CD4-positive, alpha-beta T cell treated with Interleukin-1 beta for 1 hour (primary cell): ENCODE measurements around the gene ATP9A.
"Not testable (repeated sequence)": the region's sequence is repeated elsewhere in the genome, so short reads cannot be mapped to it uniquely, and the experiment has no call there.

Experiments used
- DNase-seq, 2 donors: peaks; one replicate each; pipeline ENCODE4 v3.0.0-alpha.2; 2020 to 2022

Gene ATP9A

DNA sequence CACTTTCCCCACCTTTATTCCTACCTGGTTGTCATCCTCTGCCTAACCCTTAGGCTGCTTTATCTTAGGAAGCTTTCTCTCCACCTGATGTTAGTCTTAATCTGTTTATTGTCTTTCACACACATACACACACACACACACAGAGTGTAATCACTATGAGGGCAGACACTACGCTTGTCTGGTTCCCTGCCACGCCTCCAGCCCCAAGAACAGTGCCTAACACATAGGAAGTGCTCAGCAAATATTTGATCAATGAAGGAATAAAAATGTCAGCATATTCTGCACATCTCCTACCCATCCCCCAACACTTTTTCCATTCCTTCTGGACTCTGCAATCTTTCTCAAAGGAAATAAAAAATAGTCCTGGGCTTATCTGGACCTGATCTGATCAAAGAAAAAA is 174.6 kb downstream of the ATP9A start:
- no peak for DNase-seq

DNA sequence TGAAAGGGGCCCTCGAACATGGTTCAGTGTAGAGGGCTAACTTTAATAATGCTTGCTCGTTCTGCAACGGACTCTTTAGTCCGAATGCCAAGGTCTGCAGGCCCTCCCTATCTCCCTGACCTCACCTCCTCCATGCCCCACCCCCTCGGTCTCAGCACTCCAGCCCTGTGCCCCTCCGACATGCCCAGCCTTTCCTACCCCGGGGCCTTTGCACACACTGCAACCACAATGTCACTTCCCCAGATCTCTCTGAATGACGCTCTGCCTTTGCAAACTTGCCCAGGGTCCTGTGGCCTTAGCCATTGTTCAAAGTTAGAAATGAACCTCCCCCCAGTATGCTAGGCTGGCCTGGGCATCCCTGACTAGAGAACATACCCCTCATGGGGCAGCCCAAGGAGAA is 175.6 kb downstream of the ATP9A start:
- no peak for DNase-seq

DNA sequence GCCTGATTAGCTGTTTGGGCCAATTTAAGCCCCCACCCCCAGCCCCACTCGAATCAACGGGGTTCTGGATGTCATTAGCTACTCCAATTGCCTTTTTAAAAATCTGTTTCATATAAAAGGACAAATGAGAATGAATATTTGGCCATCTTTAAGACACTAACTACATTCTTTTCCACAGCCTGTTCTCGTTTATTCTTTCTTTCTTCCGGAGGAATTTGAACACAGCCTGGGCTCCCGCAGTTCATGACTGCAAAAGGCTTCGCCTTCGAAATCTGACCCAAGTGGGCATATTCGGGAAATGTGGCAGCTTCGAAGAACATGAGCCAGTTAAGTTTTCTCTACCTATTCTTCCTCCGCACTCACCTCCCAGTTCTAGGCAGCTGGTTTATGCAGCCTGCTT is 176.3 kb downstream of the ATP9A start:
- no peak for DNase-seq

DNA sequence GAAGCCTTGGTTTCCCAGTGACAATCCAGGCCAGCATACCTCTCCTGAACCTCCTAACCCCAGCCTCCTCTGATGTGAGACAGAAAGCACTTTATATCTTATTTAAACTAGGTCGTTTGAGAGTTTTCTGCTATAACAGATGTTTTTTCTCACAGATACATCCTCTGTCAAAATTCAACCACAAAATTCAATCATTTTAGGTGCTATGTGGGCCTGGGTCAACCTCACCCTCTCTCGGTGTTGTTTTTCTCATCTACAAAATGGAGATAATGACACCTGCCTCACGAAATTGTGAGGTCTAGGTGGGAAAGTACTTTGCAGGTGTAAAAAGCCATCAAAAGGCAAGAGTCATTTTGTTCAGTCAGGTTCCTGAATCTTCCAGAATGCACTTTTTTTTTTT is 179.4 kb downstream of the ATP9A start:
- no peak for DNase-seq

DNA sequence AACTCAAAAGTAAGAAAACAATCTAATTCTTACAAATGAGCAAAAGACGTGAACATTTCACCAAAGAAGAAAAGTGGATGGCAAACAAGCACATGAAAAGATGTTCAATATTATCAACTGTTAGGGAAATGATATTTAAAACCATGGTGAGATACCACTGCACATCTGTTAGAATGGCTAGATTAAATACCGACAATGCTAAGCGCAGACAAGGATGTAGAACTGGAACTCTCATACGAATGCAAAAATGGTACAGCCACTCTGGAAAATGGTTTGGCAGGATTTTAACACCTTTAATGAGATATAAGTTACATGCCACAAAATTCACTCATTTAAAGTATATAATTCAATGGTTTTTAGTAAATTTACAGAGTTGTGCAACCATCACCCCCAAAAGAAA is 181.0 kb downstream of the ATP9A start:
- DNase-seq: no peak

DNA sequence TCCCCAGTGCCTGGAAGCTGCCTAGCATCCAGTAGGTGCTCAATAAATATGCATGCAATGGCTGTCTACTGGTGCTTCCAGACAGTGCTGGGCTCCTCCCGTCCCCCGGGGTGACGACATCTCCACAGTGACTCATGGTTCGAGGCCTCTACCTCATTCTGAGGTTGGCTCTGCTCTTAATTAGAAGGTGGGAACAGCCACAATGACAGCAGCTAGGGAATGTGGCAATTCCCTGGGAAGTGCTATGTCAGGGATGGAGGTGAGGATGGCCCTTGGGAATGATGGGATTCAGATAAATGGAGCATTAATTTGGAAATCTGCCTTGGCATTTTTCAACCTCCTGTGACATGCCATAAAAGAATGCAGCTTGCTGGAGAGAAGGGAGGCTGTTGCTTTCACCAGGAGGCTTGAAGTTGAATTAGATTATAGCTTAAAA is 182.2 kb downstream of the ATP9A start:
- DNase-seq: no peak

DNA sequence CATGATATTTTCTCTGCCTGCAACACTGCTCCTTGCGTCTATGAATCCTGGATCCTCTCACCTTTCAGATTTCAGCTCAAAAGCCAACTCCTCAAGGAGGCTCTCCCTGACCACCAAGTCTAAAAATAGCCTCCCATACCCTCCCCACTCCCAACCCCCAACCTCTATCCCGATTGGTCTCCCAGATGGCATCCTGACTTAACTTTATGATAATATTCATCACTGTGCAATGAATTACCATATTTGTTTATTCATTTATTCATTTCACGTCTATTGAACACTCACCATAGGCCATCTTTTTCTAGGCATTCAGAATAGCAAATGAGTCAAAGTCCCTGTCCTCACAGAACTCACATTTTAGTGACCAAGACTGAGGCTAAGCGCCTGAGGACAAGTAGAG is 183.0 kb downstream of the ATP9A start:
- no peak for DNase-seq

DNA sequence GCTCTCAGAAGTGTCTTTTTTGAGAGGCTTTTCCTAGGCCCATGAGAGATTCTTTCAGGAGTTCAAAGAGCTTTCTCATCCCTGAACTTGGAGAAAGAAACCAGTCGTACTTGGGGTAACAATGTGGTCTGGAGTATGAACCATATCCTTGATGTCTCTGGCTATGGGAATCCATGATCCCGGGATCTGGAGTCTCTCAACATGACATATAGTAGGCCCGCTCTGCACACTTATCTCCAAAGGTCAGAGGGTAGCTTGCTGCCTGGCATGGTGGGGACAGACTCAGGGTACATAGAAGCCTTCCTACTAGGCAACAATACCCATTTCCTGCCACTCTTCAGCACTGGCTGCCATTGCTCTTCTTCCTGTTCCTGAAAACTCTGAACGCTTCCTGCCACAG is 183.5 kb downstream of the ATP9A start:
- DNase-seq: no peak

DNA sequence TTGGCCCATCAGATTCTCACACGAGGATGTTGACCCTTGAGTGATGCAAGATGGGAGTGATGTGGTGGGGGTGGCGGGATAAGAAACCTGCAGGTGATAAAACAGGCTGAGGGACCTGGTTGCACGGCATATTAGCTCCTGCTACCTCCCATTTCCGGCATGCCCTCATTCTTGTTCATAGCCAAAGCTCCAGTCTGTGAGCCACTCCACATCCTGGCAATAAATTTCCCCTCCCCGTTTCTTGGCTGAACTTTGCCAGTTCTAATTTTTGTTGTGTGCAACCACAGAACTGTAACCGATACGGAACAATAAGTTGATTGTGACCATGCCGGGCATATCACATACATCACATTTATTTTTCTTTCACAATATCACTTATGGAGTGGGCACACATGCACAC is 184.1 kb downstream of the ATP9A start:
- no peak for DNase-seq

DNA sequence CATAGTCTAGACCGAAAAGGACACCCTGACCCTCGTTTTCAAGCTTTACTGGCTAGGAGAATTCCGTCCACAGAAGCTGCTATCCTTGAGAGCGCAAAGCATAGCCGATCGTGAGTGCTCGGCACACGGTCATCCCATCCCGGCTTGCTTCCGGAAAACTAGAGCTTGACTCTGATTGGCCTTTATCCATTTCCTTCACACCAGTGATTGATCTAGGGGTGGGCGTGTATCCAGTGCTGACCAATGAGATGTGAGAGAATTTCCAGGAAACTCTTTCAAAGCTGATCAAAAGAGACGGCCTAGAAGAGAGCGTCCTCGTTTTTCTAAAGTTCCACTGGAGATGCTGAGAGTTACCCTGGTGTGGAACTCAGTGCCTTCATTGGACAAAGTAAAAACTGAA is 184.7 kb downstream of the ATP9A start:
- DNase-seq: no peak

DNA sequence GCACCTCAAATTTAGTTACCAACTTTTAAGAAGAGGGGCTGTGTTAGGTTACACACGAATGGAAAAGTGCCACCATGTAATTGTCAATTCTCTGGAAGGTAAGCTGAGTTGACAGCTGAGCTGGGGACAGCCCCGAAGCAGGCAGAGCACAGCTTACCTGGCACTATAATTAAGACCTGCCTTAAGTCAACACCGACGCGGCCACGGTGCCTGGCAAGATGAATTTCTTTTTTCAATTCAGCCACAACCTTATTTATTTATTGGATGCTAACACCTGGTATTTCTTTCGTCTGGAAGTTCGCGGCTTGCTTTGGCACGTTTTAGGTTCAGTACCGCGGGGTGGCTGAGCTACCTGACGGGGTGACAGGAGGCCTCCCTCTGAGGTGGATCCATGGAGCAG is 185.1 kb downstream of the ATP9A start:
- no peak for DNase-seq

DNA sequence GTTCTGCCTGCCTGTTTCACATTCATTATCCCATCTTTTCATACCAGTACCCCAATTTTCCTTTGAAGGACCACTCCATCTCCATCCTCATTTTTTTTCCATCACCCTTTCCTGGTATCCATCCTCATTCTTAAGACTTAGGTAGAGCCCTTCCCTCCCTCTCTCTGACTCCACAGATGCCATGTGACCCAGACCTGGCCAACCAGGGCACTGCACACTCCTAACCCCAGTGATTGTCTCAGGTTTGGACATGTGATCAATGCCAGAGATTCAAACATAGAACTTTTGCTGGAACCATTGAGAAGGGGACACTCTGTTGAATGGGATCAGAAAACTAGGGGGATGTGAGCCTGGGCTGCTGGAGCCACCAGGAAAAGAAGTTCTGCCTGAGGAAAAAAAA is 186.6 kb downstream of the ATP9A start:
- no peak for DNase-seq

DNA sequence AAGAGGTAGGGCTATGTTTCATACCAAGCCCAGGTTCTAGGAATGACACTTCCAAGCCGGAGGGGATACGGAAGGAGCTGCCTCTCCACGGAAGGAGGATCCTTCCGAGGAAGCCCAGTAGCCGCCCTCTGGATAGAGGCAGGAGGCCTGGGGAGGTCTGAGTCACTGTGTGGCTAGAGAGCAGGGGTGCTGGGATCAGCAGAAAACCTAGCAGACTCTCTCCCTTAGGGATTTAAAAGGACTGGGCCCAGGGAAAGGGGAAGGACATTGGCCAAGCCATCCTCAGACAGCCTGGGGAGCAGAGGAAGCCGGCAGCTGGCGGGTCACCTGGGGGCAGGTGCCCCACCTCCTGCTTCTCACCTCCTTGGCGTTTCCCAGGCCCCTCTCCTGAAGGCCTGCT is 189.1 kb downstream of the ATP9A start:
- no peak for DNase-seq

DNA sequence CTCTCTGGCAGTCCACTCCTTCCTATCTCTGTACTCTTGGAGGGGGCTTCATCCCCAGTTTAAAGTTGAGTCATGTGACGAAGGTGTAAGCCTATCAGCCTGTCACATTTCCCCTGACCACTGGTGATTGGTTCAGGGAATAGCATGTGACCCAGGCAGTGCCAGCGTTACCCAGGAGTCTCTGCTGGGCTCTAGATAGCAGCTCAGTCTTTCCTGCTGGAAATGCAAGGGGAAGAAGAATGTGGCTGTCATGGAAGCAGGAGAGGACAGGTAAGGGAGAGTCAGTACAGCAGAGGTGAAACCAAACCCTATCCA is 190.1 kb downstream of the ATP9A start:
- DNase-seq: no peak

DNA sequence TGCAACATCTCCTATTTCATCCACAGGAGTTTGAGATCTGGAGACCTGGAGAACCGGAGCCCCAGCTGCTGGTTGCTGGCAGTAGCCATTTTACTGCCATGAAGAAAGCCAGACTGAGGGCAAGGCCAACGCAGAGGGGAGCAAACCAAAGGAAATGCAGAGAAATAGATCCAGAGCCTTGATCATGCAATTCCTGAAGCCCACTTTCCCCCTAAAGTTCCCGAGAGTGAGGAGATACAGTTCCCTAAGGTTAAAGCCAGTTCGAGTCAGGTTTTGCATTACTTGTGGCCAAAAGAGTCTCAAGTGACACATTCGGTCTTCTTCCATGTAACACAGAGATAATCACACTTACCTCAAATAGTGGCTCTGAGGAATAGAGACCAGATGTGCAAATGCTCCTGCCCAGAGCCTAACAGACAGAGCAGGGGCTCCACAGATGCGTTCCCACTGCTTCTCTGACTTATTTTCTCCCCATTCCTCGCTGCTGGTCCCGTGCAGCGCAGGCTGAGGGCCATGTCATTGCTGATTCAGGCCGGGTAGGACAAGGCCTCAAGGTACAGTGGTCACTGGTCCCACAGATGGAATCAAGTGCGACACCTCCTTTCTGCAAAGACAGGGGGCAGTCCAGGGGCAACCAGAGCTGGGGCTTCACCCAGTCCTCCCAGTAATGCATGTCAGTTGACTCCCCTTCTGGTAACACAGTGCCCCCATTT is 190.6 kb downstream of the ATP9A start:
- DNase-seq: no peak

DNA sequence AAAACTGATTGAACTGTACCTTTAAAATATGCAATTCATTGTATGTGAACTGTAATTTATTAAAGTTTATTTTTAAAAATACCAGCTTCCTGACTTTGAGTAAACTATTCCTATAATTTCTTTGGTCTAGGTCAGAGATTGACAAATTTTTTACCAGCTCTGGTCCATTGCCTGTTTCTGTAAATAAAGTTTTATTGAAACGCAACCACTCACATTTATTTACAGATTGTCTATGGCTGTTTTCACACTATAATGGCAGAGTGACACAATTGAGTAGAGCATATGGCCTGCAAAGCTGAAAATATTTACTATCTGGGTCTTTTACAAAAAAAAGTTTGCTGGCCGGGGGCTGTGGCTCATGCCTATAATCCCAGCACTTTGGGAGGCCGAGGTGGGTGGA is 192.7 kb downstream of the ATP9A start:
- no peak for DNase-seq

DNA sequence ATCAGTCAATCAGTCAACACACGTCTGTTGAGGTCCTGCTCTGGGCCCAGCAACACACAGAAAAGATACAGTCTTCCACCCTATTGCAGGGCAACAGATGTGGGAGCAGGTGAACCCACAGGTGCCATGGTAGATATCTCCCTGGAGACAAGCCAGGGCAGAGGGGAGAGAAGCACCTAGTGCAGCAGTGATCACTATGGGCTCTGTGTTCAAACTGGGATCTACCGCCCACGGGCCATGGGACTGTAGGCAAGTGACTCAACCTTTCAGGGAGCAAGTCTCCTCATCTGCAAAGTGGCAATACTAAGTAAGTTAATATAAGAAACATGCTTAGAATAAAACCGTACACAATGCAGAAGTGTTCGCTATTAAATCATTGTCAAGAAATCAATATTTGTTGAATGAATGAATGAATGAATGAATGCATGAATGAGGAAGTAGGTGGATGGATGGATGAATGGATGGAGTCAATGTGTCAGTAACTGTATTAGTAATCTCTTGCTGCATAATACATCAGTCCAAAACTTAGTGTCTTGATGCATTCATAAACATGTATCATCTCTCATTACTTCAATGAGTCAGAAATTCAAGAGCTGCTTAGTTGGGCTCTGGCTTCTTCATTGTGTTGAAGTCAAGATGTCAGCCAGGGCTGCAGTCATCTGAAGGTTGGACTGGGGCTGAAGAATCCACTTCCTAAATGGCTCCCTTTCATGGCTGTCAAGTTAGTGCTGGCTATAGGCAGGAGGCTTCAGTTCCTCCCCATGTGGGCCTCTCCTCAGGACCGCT is 193.7 kb downstream of the ATP9A start:
- DNase-seq: no peak

DNA sequence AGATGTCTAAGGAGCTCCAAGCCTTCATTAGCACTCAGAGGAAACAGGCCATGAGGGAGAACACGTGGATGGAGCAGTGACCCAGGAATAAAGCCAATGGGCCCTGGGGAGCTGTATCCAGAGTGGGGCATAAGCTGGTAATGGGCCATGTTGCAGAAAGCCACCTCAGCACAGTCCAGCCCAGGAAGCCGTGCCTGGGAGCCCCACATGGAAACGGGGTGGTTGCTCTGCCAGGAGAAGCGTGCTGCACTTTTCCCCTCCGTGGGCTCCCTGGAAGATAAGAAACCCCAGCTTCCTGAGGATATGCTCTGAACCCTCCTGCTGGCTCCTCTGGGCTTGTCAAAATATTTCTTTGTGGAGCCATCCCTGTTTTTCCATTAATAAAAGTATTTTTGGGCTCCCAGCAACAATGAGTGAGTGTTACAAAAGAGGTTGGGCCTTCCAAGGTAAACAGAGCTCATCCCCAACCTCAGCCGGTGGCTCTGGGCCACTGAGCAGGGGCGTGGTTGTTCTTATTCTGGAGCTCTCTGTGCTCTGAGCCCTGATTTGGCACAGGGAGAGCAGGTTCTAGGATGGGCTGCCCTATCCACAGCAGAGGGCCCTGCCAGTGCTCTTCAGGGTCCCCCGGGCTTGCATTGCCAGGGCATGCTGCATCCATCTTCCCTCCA is 194.5 kb downstream of the ATP9A start:
- DNase-seq: no peak

DNA sequence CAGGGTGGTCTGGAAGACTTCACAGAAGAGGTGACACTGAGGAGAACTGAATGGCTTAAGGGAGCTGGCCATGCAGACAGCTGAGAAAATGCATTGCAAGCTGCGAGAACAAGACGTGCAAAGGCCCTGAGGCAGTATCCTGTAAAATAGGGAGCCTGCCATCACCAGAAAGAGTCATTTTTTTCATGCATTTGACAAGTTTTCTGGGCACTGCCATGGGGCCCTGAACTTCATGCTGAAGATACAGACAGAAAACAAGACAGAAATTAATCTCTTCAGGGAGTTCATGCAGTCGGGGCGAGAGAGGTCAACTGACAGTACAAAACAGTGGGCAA is 196.8 kb downstream of the ATP9A start:
- DNase-seq: no peak

DNA sequence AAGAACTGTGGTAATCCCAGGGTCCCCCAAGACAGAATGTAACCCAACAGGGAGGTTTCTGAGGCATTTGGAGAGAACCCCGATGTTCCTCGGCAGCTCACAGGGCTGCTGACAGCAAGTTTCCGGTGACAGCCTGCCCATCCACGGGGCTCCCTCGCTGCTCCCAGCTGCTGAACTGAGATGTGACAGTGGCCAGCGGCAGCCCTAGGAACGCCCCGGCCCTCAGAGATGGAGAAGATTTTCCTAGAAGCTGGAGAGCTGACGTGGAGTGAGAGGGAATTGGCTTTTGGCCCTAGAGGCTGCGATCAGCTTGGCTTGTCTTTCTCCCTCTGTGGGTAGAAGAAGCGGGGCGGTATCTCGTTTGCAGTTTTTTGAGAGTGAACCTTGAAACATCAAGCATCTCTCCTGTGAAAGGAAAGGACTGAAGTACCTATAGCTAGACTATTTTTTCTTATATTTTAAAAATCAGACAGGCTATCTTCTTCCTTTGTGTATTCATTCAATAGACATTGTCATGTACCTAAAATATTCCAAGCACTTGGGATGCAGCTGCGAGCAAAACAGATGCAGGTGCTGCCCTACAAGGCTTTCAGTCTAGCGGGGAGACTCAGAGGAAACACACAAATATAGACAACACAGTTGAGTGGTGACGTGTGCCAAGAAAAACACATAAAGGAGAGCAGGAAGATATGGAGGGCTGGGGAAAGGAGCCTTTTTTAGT is 197.3 kb downstream of the ATP9A start:
- DNase-seq: no peak

DNA sequence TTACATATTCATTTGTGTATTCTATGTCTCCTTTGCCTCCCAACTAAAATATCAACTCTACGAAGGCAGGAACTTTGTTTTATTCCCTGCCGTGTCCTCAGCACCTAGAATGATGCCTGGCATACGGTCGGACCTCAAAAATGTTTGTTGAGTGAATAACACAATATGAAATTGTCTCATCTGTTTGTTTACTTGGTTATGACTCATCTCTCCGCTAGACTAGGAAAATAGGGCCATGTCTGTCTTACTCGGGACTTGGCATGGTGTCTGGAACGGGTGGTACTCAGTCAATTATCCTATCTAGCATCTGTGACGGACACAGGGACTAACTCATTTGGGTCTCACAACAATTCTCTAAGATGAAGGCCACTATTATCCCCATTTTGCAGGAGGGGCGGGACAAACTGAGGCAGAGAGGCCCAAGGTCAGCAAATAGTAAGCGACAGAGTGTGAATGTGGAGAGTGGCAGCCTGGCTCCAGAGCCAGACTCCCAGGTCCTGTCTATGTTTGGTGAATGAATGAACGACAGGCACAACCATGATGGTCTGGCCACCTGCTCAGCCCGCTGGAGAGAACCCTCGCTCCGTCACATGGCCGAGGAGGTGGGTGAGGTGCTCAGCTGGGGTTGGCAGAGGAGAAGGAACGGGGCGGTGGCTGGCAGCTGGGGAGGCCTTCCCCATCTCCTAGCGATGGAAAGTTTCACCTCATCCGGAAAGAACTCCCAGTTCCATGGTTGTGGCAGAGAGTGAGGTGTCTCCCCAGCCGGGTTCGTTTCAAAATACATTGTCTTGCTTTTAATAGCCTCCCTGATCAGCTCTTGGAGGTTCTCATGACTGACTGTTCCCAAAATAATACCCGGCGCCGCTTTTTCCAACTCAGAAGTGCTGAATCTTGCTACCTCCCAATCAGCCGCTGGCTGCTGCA is 198.1 kb downstream of the ATP9A start:
- DNase-seq: no peak

DNA sequence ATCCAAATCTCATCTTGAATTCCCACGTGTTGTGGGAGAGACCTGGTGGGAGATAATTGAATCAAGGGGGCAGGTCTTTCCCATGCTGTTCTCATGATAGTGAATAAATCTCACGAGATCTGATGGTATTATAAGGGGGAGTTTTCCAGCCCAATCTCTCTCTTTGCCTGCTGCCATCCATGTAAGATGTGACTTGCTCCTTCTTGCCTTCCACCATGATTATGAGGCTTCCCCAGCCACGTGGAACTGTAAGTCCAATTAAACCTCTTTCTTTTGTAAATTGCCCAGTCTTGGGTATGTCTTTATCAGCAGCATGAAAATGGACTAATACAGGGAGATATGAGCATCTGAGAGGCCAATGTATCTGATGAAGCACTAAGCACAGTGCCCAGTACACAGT is 199.7 kb downstream of the ATP9A start:
- DNase-seq: not testable (repeated sequence)

DNA sequence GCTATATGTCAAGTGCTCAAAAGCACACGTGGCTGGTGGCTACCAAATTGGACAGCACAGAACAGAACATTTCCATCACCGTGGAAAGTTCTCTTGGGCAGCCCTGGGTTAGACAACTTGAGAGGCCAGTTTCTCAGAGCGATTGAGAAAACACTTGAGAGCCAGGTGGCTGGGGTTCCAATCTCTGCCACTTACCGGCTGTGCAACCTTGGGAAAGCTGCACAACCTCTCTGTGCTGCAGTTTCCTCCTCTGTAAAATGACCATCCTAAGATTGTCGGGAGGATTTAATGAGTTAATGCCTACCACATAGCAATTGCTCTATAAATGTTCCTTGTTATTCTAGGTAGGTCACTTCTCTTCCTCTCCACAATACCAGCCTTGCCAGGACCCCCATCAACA is 200.6 kb downstream of the ATP9A start:
- no peak for DNase-seq
